Left lung (tissue), 10 donors: Measurements from ENCODE around the gene CDKN1B. TPM values are rescaled to one million over a fixed set of nuclear protein-coding genes. Genes with fewer than 3 reads are reported as not detected.

Source experiments
- ATAC-seq: fragments of 200-7000 bp; cut with Tn5 transposase; one replicate; pipeline ENCODE4 v1.9.1; 2020; ENCODE audit warnings: moderate library complexity
- DNase-seq, 4 donors: peaks; one replicate each; pipeline ENCODE4 v3.0.0-alpha.2; 2013 to 2020
- H3K27ac ChIP-seq, 2 donors: fragments of 200-600 bp; sonication (generic) in 1 of 2; one replicate each; pipeline versions ENCODE4 v1.5.0 to v1.8.0; 2020 to 2021
- H3K27me3 ChIP-seq, 2 donors: fragments of 200-600 bp; sonication (generic) in 1 of 2; one replicate each; pipeline versions ENCODE4 v1.5.0 to v1.8.0; 2020 to 2021
- H3K36me3 ChIP-seq, 2 donors: fragments of 200-600 bp; sonication (generic) in 1 of 2; one replicate each; pipeline versions ENCODE4 v1.5.0 to v1.8.0; 2020 to 2021
- H3K4me1 ChIP-seq, 2 donors: fragments of 200-600 bp; one replicate each; pipeline ENCODE4 v1.8.0; 2021
- H3K4me3 ChIP-seq, 2 donors: fragments of 200-600 bp; sonication (generic) in 1 of 2; one replicate each; pipeline versions ENCODE4 v1.5.0 to v1.8.0; 2020 to 2021; ENCODE audit warnings: mild to moderate bottlenecking in 1 of 2
- H3K9me3 ChIP-seq, 2 donors: fragments of 200-600 bp; sonication (generic) in 1 of 2; one replicate each; pipeline versions ENCODE4 v1.5.0 to v1.8.0; 2020 to 2021
- CTCF ChIP-seq, 2 donors: fragments of 200-600 bp; sonication (generic) in 1 of 2; IDR thresholded peaks; one replicate each; pipeline versions ENCODE4 v1.5.0 to v1.8.0; 2021; ENCODE audit warnings: antibody characterized with exemption in 2 of 2
- intact Hi-C, 2 donors: fragments of 100-400 bp; cut with DNase I; formaldehyde crosslinking; loops; one replicate each; pipeline versions ENCODE4 v1.11.2 to v1.14.2; 2022
- polyA plus RNA-seq, 6 donors: library from polyadenylated mRNA; unstranded; fragments of 120-200 nt; gene quantifications; one replicate each; pipeline ENCODE4 v1.2.1, GENCODE V29; 2013; ENCODE audit not compliant: insufficient read length in 6 of 6
- total RNA-seq, 2 donors: library from RNA; stranded (reverse); fragmentation: NEBNext Ultra II Directional; extraction: Animal tissue kit (Norgen Biotek cat#: 25700); gene quantifications; one replicate each; pipeline ENCODE4 v1.2.1, GENCODE V29; 2021
- donor health status: DM: no; HTN: yes; CAD: no.
- donor health status: DM: no; HTN: no; CAD: no.

The CDKN1B gene
- total and polyA plus RNA-seq, 8 donors: 36.8 to 73.6 (median 65.8) TPM

- H3K4me1 ChIP-seq: peaks cover 15 to 55% of the 10 kb centered on the region in 2 donors
- H3K27me3 ChIP-seq: no peaks in the 10 kb centered on the region
- H3K4me3 ChIP-seq: peak overlapping the region; percentile 2 to 90
- no peaks in the 10 kb centered on the region for H3K9me3 ChIP-seq
- DNase-seq (no peak), ATAC-seq (no peak)
- no peak for TF ChIP-seq CTCF (IDR thresholded peaks at IDR 0.05)
- H3K27ac ChIP-seq: peak overlapping the region; percentile 99 to 100
- intact Hi-C loops: no loop called here
- peaks cover 0 to 24% of the 10 kb centered on the region in 2 donors for H3K36me3 ChIP-seq
Measured at GRCh38 chr12:12720672-12721161, 3.5 kb downstream of the CDKN1B start.

GRCh38 chr12:12721176-12721751 lies 4.1 kb downstream of the CDKN1B start:
- intact Hi-C loops: no loop called here
- no peak for TF ChIP-seq CTCF (IDR thresholded peaks at IDR 0.05)
- ATAC-seq (no peak), DNase-seq (no peak)
- Histone ChIP-seq H3K4me1 (peaks cover 15 to 53% of the 10 kb centered on the region in 2 donors), H3K4me3 (peak overlapping the region in 1 of 2 donors; percentile 90), H3K36me3 (peaks cover 0 to 24% of the 10 kb centered on the region in 2 donors), H3K27ac (peak overlapping the region; percentile 99 to 100), H3K27me3 (no peaks in the 10 kb centered on the region), H3K9me3 (no peaks in the 10 kb centered on the region)

GRCh38 chr12:12721814-12722434 lies 4.8 kb downstream of the CDKN1B start:
- Histone ChIP-seq H3K4me1 (peaks cover 15 to 56% of the 10 kb centered on the region in 2 donors), H3K27me3 (no peaks in the 10 kb centered on the region), H3K9me3 (no peaks in the 10 kb centered on the region), H3K36me3 (peaks cover 0 to 24% of the 10 kb centered on the region in 2 donors), H3K27ac (peak overlapping the region; percentile 99 to 100), H3K4me3 (peak overlapping the region in 1 of 2 donors; percentile 90)
- intact Hi-C loops: no loop called here
- ATAC-seq (no peak), DNase-seq (no peak)
- no peak for TF ChIP-seq CTCF (IDR thresholded peaks at IDR 0.05)

- H3K27ac ChIP-seq: peak overlapping the region; percentile 99 to 100
- no peak for ATAC-seq
- H3K27me3 ChIP-seq: no peaks in the 10 kb centered on the region
- no peak for DNase-seq
- H3K4me1 ChIP-seq: peaks cover 15 to 60% of the 10 kb centered on the region in 2 donors
- intact Hi-C loops: no loop called here
- no peaks in the 10 kb centered on the region for H3K9me3 ChIP-seq
- peak overlapping the region; percentile 71 to 90 for H3K4me3 ChIP-seq
- no peak for TF ChIP-seq CTCF (IDR thresholded peaks at IDR 0.05)
- H3K36me3 ChIP-seq: peaks cover 0 to 24% of the 10 kb centered on the region in 2 donors
Measured at GRCh38 chr12:12722435-12723148, 5.4 kb downstream of the CDKN1B start.

- H3K27me3 ChIP-seq: no peaks in the 10 kb centered on the region
- DNase-seq (no peak), ATAC-seq (no peak)
- no peak for TF ChIP-seq CTCF (IDR thresholded peaks at IDR 0.05)
- intact Hi-C loops: no loop called here
- H3K36me3 ChIP-seq: peaks cover 0 to 24% of the 10 kb centered on the region in 2 donors
- H3K4me3 ChIP-seq: peak overlapping the region; percentile 71 to 90
- H3K27ac ChIP-seq: peak overlapping the region; percentile 99 to 100
- H3K4me1 ChIP-seq: peaks cover 15 to 60% of the 10 kb centered on the region in 2 donors
- H3K9me3 ChIP-seq: no peaks in the 10 kb centered on the region
Measured at GRCh38 chr12:12723149-12723680, 6.0 kb downstream of the CDKN1B start.
